Fibroblast of lung (primary cell): Measurements from ENCODE around the gene AP4S1. TPM values are rescaled to one million over a fixed set of nuclear protein-coding genes. Genes with fewer than 3 reads are reported as not detected.
A peak's percentile ranks its signal among the peaks of the same experiment; 100 is the strongest.

Experiments used
- DNase-seq, 2 donors: peaks; one replicate each; pipeline versions ENCODE4 v3.0.0 to v3.0.0-alpha.2; 2010; ENCODE audit warnings: low read depth in 2 of 2
- H2AFZ ChIP-seq: 2 replicates; pipeline ENCODE4 v1.5.1; 2012; ENCODE audit warnings: low read length, control low read depth, inconsistent platforms
- H3K27ac ChIP-seq: 2 replicates; pipeline ENCODE4 v1.5.1; 2011; ENCODE audit warnings: low read length, control low read depth; ENCODE audit not compliant: insufficient read depth
- H3K27me3 ChIP-seq: 2 replicates; pipeline ENCODE4 v1.5.1; 2011; ENCODE audit warnings: mild to moderate bottlenecking, low read length; ENCODE audit not compliant: control insufficient read depth, insufficient read depth
- H3K36me3 ChIP-seq: 2 replicates; pipeline ENCODE4 v1.5.1; 2011; ENCODE audit warnings: low read length; ENCODE audit not compliant: control insufficient read depth, insufficient read depth
- H3K4me1 ChIP-seq: 2 replicates; pipeline ENCODE4 v1.5.1; 2011; ENCODE audit warnings: low read length; ENCODE audit not compliant: control insufficient read depth, insufficient read depth; ENCODE audit errors: extremely low read depth
- H3K4me2 ChIP-seq: 2 replicates; pipeline ENCODE4 v1.5.1; 2011; ENCODE audit warnings: low read length, control low read depth; ENCODE audit not compliant: insufficient read depth; ENCODE audit errors: extremely low read depth
- H3K4me3 ChIP-seq, 4 experiments: fragments of 200-600 bp in 1 of 4; sonication (generic) in 1 of 4; replicated peaks in 1 of 4; 2 replicates each; pipeline ENCODE4 v1.5.1; 2011 to 2016; ENCODE audit warnings: low read length in 4 of 4, low read depth in 3 of 4, mild to moderate bottlenecking in 3 of 4, control low read depth in 2 of 4, inconsistent platforms in 1 of 4, mixed read lengths in 1 of 4; ENCODE audit not compliant: insufficient read depth in 1 of 4; ENCODE audit errors: control extremely low read depth in 1 of 4
- H3K79me2 ChIP-seq: 2 replicates; pipeline ENCODE4 v1.5.1; 2012; ENCODE audit warnings: mild to moderate bottlenecking, low read length, inconsistent platforms; ENCODE audit not compliant: control insufficient read depth, insufficient read depth
- H3K9ac ChIP-seq: 2 replicates; pipeline ENCODE4 v1.5.1; 2011; ENCODE audit warnings: mild to moderate bottlenecking, low read length, control low read depth; ENCODE audit not compliant: insufficient read depth
- H3K9me3 ChIP-seq: 2 replicates; pipeline ENCODE4 v1.5.1; 2012; ENCODE audit warnings: low read depth, low read length; ENCODE audit not compliant: control insufficient read depth, insufficient read depth
- H4K20me1 ChIP-seq: 2 replicates; pipeline ENCODE4 v1.5.1; 2011; ENCODE audit warnings: low read length; ENCODE audit not compliant: control insufficient read depth, insufficient read depth; ENCODE audit errors: extremely low read depth
- CTCF ChIP-seq, 2 donors: IDR thresholded peaks in 1 of 2; conservative IDR thresholded peaks in 1 of 2; 1 replicate in 1 of 2; 2 replicates in 1 of 2; pipeline ENCODE4 v1.5.1; 2011 to 2012; ENCODE audit warnings: low read length in 2 of 2, control low read depth in 1 of 2, inconsistent platforms in 1 of 2, low read depth in 1 of 2, mild to moderate bottlenecking in 1 of 2
- EZH2 ChIP-seq: IDR thresholded peaks from 2 replicates; pipeline ENCODE4 v1.5.1; 2012; ENCODE audit warnings: low read length, control low read depth, mild to moderate bottlenecking; ENCODE audit errors: missing control alignments
- polyA plus RNA-seq, 2 donors: library from polyadenylated mRNA; depleted of rRNA in 1 of 2; stranded (reverse) in 1 of 2; unstranded in 1 of 2; fragments of >200 nt; gene quantifications; 2 replicates each; pipeline ENCODE4 v1.2.1, GENCODE V29; 2011 to 2012; ENCODE audit warnings: missing spikeins in 1 of 2
- total RNA-seq: library from RNA; depleted of rRNA; stranded (reverse); fragments of >200 nt; gene quantifications from 2 replicates; pipeline ENCODE4 v1.2.1, GENCODE V29; 2014

Gene AP4S1
- total and polyA plus RNA-seq, 2 donors (not counting 1 experiment from before 2014, with no cell fraction given) = 5.6 to 7.1 TPM

GRCh38 chr14:31022386-31022785 lies 3.1 kb upstream of the AP4S1 start:
- Histone ChIP-seq H3K4me1 (no peaks in the 10 kb centered on the region), H3K4me3 (no peak overlapping the region), H2AFZ (no peak overlapping the region), H3K36me3 (no peaks in the 10 kb centered on the region), H4K20me1 (no peaks in the 10 kb centered on the region), H3K79me2 (peaks cover 81% of the 10 kb centered on the region), H3K9ac (no peak overlapping the region), H3K27me3 (no peaks in the 10 kb centered on the region), H3K4me2 (no peak overlapping the region), H3K27ac (no peak overlapping the region), H3K9me3 (no peaks in the 10 kb centered on the region)
- TF ChIP-seq EZH2 (no peak), CTCF (conservative IDR thresholded peaks at IDR 0.05 in 1 of 2, IDR thresholded peaks at IDR 0.05 in 1 of 2; ENCODE audit: low read depth in 1 of 2, low read length in 2 of 2) (no peak)
- no peak for DNase-seq

GRCh38 chr14:31024010-31024480 lies 1.4 kb upstream of the AP4S1 start:
- no peaks in the 10 kb centered on the region for H3K9me3 ChIP-seq
- H3K4me1 ChIP-seq = no peaks in the 10 kb centered on the region
- TF ChIP-seq CTCF (conservative IDR thresholded peaks at IDR 0.05 in 1 of 2, IDR thresholded peaks at IDR 0.05 in 1 of 2; ENCODE audit: low read depth in 1 of 2, low read length in 2 of 2) (no peak), EZH2 (no peak)
- H2AFZ ChIP-seq = no peak overlapping the region
- H3K4me2 ChIP-seq = peak overlapping the region; percentile 76
- DNase-seq = peak in 1 of 2 donors; percentile 9
- no peak overlapping the region for H3K9ac ChIP-seq
- H3K79me2 ChIP-seq = peaks cover 68% of the 10 kb centered on the region
- H4K20me1 ChIP-seq = no peaks in the 10 kb centered on the region
- H3K4me3 ChIP-seq = peak overlapping the region; percentile 84 to 93 (median 91)
- H3K27me3 ChIP-seq = no peaks in the 10 kb centered on the region
- no peak overlapping the region for H3K27ac ChIP-seq
- no peaks in the 10 kb centered on the region for H3K36me3 ChIP-seq

- H2AFZ ChIP-seq = peak overlapping the region; percentile 85
- peak; percentile 34 to 41 for DNase-seq
- H3K27ac ChIP-seq = peak overlapping the region; percentile 98
- TF ChIP-seq CTCF (conservative IDR thresholded peaks at IDR 0.05 in 1 of 2, IDR thresholded peaks at IDR 0.05 in 1 of 2; ENCODE audit: low read depth in 1 of 2, low read length in 2 of 2) = no peak
- TF ChIP-seq EZH2 = no peak
- peak overlapping the region; percentile 84 to 93 (median 91) for H3K4me3 ChIP-seq
- no peaks in the 10 kb centered on the region for H3K27me3 ChIP-seq
- peaks cover 62% of the 10 kb centered on the region for H3K79me2 ChIP-seq
- H3K9ac ChIP-seq = peak overlapping the region; percentile 93
- H3K4me2 ChIP-seq = peak overlapping the region; percentile 76
- H3K36me3 ChIP-seq = no peaks in the 10 kb centered on the region
- H3K4me1 ChIP-seq = no peaks in the 10 kb centered on the region
- H4K20me1 ChIP-seq = no peaks in the 10 kb centered on the region
- no peaks in the 10 kb centered on the region for H3K9me3 ChIP-seq
Measured at GRCh38 chr14:31024577-31025366, 677 bp upstream of the AP4S1 start.
